H9 (cell line): ENCODE results near the gene FAM241A. TPM values are rescaled to one million over a fixed set of nuclear protein-coding genes. Genes with fewer than 3 reads are reported as not detected.

Experiments used
- DNase-seq: peaks from one replicate; pipeline ENCODE4 v3.0.0-alpha.2; 2017
- H2AFZ ChIP-seq: one replicate; pipeline ENCODE4 v1.6.1; 2013; ENCODE audit warnings: mild to moderate bottlenecking, low read length, control low read depth, moderate library complexity
- H2AK5ac ChIP-seq: 2 replicates; pipeline ENCODE4 v1.6.1; 2013; ENCODE audit warnings: low read length, control low read depth, mixed read lengths; ENCODE audit not compliant: insufficient read length
- H2BK120ac ChIP-seq: one replicate; pipeline ENCODE4 v1.6.1; 2013; ENCODE audit warnings: low read depth, mild to moderate bottlenecking, low read length, control low read depth, inconsistent platforms; ENCODE audit not compliant: poor library complexity, severe bottlenecking
- H2BK12ac ChIP-seq: 2 replicates; pipeline ENCODE4 v1.6.1; 2013; ENCODE audit warnings: low read length, control low read depth, mixed read lengths, low read depth; ENCODE audit not compliant: insufficient read length
- H2BK15ac ChIP-seq: 2 replicates; pipeline ENCODE4 v1.6.1; 2013; ENCODE audit warnings: low read depth, low read length, control low read depth
- H2BK20ac ChIP-seq: one replicate; pipeline ENCODE4 v1.6.1; 2013; ENCODE audit warnings: low read depth, mild to moderate bottlenecking, low read length, control low read depth, inconsistent platforms; ENCODE audit not compliant: poor library complexity, severe bottlenecking
- H2BK5ac ChIP-seq: 2 replicates; pipeline ENCODE4 v1.6.1; 2013; ENCODE audit warnings: low read length, control low read depth, mixed read lengths; ENCODE audit not compliant: insufficient read length
- H3K14ac ChIP-seq: 2 replicates; pipeline ENCODE4 v1.6.1; 2013; ENCODE audit warnings: low read length, control low read depth; ENCODE audit not compliant: insufficient read depth
- H3K18ac ChIP-seq: 2 replicates; pipeline ENCODE4 v1.6.1; 2013; ENCODE audit warnings: low read depth, mild to moderate bottlenecking, mixed read lengths, low read length, control low read depth; ENCODE audit not compliant: insufficient read length
- H3K23ac ChIP-seq: 2 replicates; pipeline ENCODE4 v1.6.1; 2013; ENCODE audit warnings: low read length, control low read depth, mixed read lengths, low read depth; ENCODE audit not compliant: insufficient read length
- H3K23me2 ChIP-seq: 2 replicates; pipeline ENCODE4 v1.6.1; 2013; ENCODE audit warnings: low read depth, mild to moderate bottlenecking, mixed read lengths, low read length, control low read depth; ENCODE audit not compliant: insufficient read length, poor library complexity, severe bottlenecking
- H3K27ac ChIP-seq: 2 replicates; pipeline ENCODE4 v1.5.1; 2013; ENCODE audit warnings: low read length, control low read depth, mixed read lengths, low read depth; ENCODE audit not compliant: insufficient read length
- H3K27me3 ChIP-seq: 2 replicates; pipeline ENCODE4 v1.6.1; 2013; ENCODE audit warnings: low read length, control low read depth, inconsistent platforms; ENCODE audit not compliant: insufficient read depth
- H3K4ac ChIP-seq: 2 replicates; pipeline ENCODE4 v1.6.1; 2013; ENCODE audit warnings: low read depth, mild to moderate bottlenecking, control low read depth, inconsistent platforms, low read length, moderate library complexity
- H3K4me1 ChIP-seq: 2 replicates; pipeline ENCODE4 v1.6.1; 2013; ENCODE audit warnings: low read length, control low read depth, inconsistent platforms; ENCODE audit not compliant: insufficient read depth
- H3K4me2 ChIP-seq: 2 replicates; pipeline ENCODE4 v1.6.1; 2013; ENCODE audit warnings: low read length, control low read depth, mixed read lengths; ENCODE audit not compliant: insufficient read length, insufficient read depth
- H3K56ac ChIP-seq: 2 replicates; pipeline ENCODE4 v1.6.1; 2013; ENCODE audit warnings: low read depth, mild to moderate bottlenecking, mixed read lengths, low read length, control low read depth; ENCODE audit not compliant: insufficient read length
- H3K79me1 ChIP-seq: 2 replicates; pipeline ENCODE4 v1.6.1; 2013; ENCODE audit warnings: low read depth, mild to moderate bottlenecking, moderate library complexity, low read length, control low read depth, inconsistent platforms; ENCODE audit not compliant: insufficient read depth, poor library complexity, severe bottlenecking
- H3K79me2 ChIP-seq: 2 replicates; pipeline ENCODE4 v1.6.1; 2013; ENCODE audit warnings: low read length, control low read depth, inconsistent platforms; ENCODE audit not compliant: insufficient read depth
- H3K9ac ChIP-seq: 2 replicates; pipeline ENCODE4 v1.6.1; 2013; ENCODE audit warnings: low read length, control low read depth, mixed read lengths; ENCODE audit not compliant: insufficient read length; ENCODE audit errors: extremely low read depth
- H3K9me3 ChIP-seq: one replicate; pipeline ENCODE4 v1.6.1; 2013; ENCODE audit warnings: low read depth, low read length, inconsistent platforms; ENCODE audit not compliant: control insufficient read depth
- H3T11ph ChIP-seq: one replicate; pipeline ENCODE4 v1.6.1; 2013; ENCODE audit warnings: mild to moderate bottlenecking, low read length, control low read depth, inconsistent platforms
- H4K20me1 ChIP-seq: one replicate; pipeline ENCODE4 v1.6.1; 2013; ENCODE audit not compliant: control insufficient read depth, insufficient read length, insufficient read depth
- H4K5ac ChIP-seq: 2 replicates; pipeline ENCODE4 v1.6.1; 2013; ENCODE audit warnings: low read depth, mild to moderate bottlenecking, mixed read lengths, low read length, control low read depth; ENCODE audit not compliant: insufficient read length
- H4K8ac ChIP-seq: replicated peaks from 2 replicates; pipeline ENCODE4 v1.6.1; 2013; ENCODE audit warnings: low read length, control low read depth, mixed read lengths, low read depth; ENCODE audit not compliant: insufficient read length
- H4K91ac ChIP-seq: 2 replicates; pipeline ENCODE4 v1.6.1; 2013; ENCODE audit warnings: low read depth, mild to moderate bottlenecking, moderate library complexity, mixed read lengths, low read length, control low read depth; ENCODE audit not compliant: insufficient read length
- H3K27ac Mint-ChIP-seq, 3 experiments: 2 replicates in 2 of 3; 3 replicates in 1 of 3; pipeline ENCODE4 v1.8.0; 2020 to 2021; ENCODE audit warnings: mixed read lengths in 3 of 3, mild to moderate bottlenecking in 1 of 3, moderate library complexity in 1 of 3
- H3K27me3 Mint-ChIP-seq: 2 replicates; pipeline ENCODE4 v1.8.0; 2021; ENCODE audit warnings: low read depth, mild to moderate bottlenecking, moderate library complexity, mixed read lengths
- H3K36me3 Mint-ChIP-seq, 3 experiments: 2 replicates in 2 of 3; 3 replicates in 1 of 3; pipeline ENCODE4 v1.8.0; 2020 to 2021; ENCODE audit warnings: low read depth in 3 of 3, mixed read lengths in 3 of 3; ENCODE audit not compliant: insufficient read depth in 1 of 3
- H3K4me1 Mint-ChIP-seq, 2 experiments: 2 replicates each; pipeline ENCODE4 v1.8.0; 2020; ENCODE audit warnings: mixed read lengths in 2 of 2
- H3K4me3 Mint-ChIP-seq, 2 experiments: 2 replicates in 1 of 2; 3 replicates in 1 of 2; pipeline ENCODE4 v1.8.0; 2020 to 2021; ENCODE audit warnings: mild to moderate bottlenecking in 2 of 2, mixed read lengths in 2 of 2, moderate library complexity in 1 of 2
- H3K9me3 Mint-ChIP-seq, 2 experiments: 2 replicates in 1 of 2; 3 replicates in 1 of 2; pipeline ENCODE4 v1.8.0; 2020; ENCODE audit warnings: mild to moderate bottlenecking in 2 of 2, mixed read lengths in 2 of 2, moderate library complexity in 1 of 2
- CTCF ChIP-seq: fragments of 200-600 bp; sonication (generic); conservative IDR thresholded peaks from 3 replicates; pipeline ENCODE4 v1.8.0; 2021; ENCODE audit warnings: antibody characterized with exemption, mild to moderate bottlenecking
- WGBS: extraction: QIAGEN DNeasy Blood & Tissue Kit; methylation state at CpG from one replicate; pipeline ENCODE4 v1.1.7; 2013; ENCODE audit warnings: missing lambda C conversion rate, low lambda C conversion rate, mixed read lengths; ENCODE audit not compliant: insufficient read length; ENCODE audit errors: extremely low coverage; 5-methylcytosine and 5-hydroxymethylcytosine counted together
- total RNA-seq: library from RNA; stranded (reverse); gene quantifications from 2 replicates; pipeline ENCODE4 v1.2.1, GENCODE V29; 2021

The FAM241A gene
- total RNA-seq, 1 experiment from 2014 or later: 0.13 TPM

- no peak overlapping the region for H2AK5ac ChIP-seq
Measured at GRCh38 chr4:112120021-112120420, 25.2 kb upstream of the FAM241A start.

More at GRCh38 chr4:112120021-112120420, 25.2 kb upstream of the FAM241A start:
- Histone ChIP-seq H3K79me1 (no peaks in the 10 kb centered on the region), H3K56ac (no peak overlapping the region), H3K79me2 (no peaks in the 10 kb centered on the region), H3K27ac (no peak overlapping the region), H2BK20ac (no peak overlapping the region), H4K91ac (no peak overlapping the region), H3K4me1 (no peaks in the 10 kb centered on the region), H3K4ac (no peak overlapping the region), H3K27me3 (no peaks in the 10 kb centered on the region), H4K20me1 (no peaks in the 10 kb centered on the region), H3T11ph (no peak overlapping the region), H2BK15ac (no peak overlapping the region), H2BK12ac (no peak overlapping the region), H2BK120ac (no peak overlapping the region), H3K4me2 (no peak overlapping the region), H3K9me3 (no peaks in the 10 kb centered on the region), H2BK5ac (no peak overlapping the region), H3K23ac (no peak overlapping the region), H3K18ac (no peak overlapping the region), H3K14ac (no peak overlapping the region), H4K5ac (no peak overlapping the region), H3K9ac (no peak overlapping the region), H4K8ac (no peak overlapping the region), H2AFZ (no peak overlapping the region), H3K23me2 (no peaks in the 10 kb centered on the region)
- Mint-ChIP-seq H3K4me3 (no peak overlapping the region), H3K27me3 (no peaks in the 10 kb centered on the region), H3K9me3 (peaks cover 0 to 6% of the 10 kb centered on the region in 2 experiments; a peak in 3 of 5 replicates), H3K4me1 (no peaks in the 10 kb centered on the region), H3K27ac (no peak overlapping the region), H3K36me3 (peaks cover 0 to 3% (median 0%) of the 10 kb centered on the region in 3 experiments; a peak in 2 of 7 replicates)
- no peak for DNase-seq
- no CpG with 5 or more reads among the region's 2 CpGs for WGBS
- TF ChIP-seq CTCF: no peak
